HFFc6 (cell line): ENCODE results near the gene RHO. TPM values are rescaled to one million over a fixed set of nuclear protein-coding genes. Genes with fewer than 3 reads are reported as not detected.
A peak's percentile ranks its signal among the peaks of the same experiment; 100 is the strongest.

ENCODE experiments used
- DNase-seq: peaks from one replicate; pipeline ENCODE4 v3.0.0-alpha.2; 2018
- H3K27ac Mint-ChIP-seq: 2 replicates; pipeline ENCODE4 v1.8.0; 2020; ENCODE audit warnings: mild to moderate bottlenecking, mixed read lengths
- H3K27me3 Mint-ChIP-seq: 2 replicates; pipeline ENCODE4 v1.8.0; 2021; ENCODE audit warnings: mild to moderate bottlenecking, moderate library complexity, mixed read lengths; ENCODE audit not compliant: insufficient read depth
- H3K36me3 Mint-ChIP-seq: 2 replicates; pipeline ENCODE4 v1.8.0; 2021; ENCODE audit warnings: low read depth, mixed read lengths
- H3K4me1 Mint-ChIP-seq: 2 replicates; pipeline ENCODE4 v1.8.0; 2020; ENCODE audit warnings: low read depth, mixed read lengths
- H3K4me3 Mint-ChIP-seq: 2 replicates; pipeline ENCODE4 v1.8.0; 2020; ENCODE audit warnings: mild to moderate bottlenecking, moderate library complexity, mixed read lengths
- H3K9me3 Mint-ChIP-seq: 2 replicates; pipeline ENCODE4 v1.8.0; 2020; ENCODE audit warnings: mild to moderate bottlenecking, mixed read lengths
- CTCF ChIP-seq: fragments of 200-600 bp; sonication (generic); IDR thresholded peaks from 2 replicates; pipeline ENCODE4 v1.5.0; 2021; ENCODE audit warnings: antibody characterized with exemption, mild to moderate bottlenecking
- total RNA-seq, 6 experiments: library from RNA; stranded (reverse); fragmentation: NEBNext Ultra II Directional; extraction: Animal tissue kit (Norgen Biotek cat#: 25700); gene quantifications; 2 replicates in 1 of 6; 3 replicates in 5 of 6; pipeline ENCODE4 v1.2.3, GENCODE V29; 2021

RHO gene
- total RNA-seq, 6 experiments from 2014 or later = not detected

GRCh38 chr3:129556890-129557547, 28.6 kb downstream of the RHO start:
- DNase-seq = no peak
- H3K27me3 Mint-ChIP-seq = peaks cover 9% of the 10 kb centered on the region
- peaks cover 62% of the 10 kb centered on the region for H3K4me1 Mint-ChIP-seq
- peaks cover 21% of the 10 kb centered on the region for H3K36me3 Mint-ChIP-seq
- H3K27ac Mint-ChIP-seq = no peak overlapping the region
- H3K4me3 Mint-ChIP-seq = no peak overlapping the region
- no peaks in the 10 kb centered on the region for H3K9me3 Mint-ChIP-seq
- no peak for TF ChIP-seq CTCF

- TF ChIP-seq CTCF = no peak
- Mint-ChIP-seq H3K4me3 (peak overlapping the region; percentile 12), H3K4me1 (peaks cover 58% of the 10 kb centered on the region), H3K27ac (peak overlapping the region; percentile 97), H3K9me3 (no peaks in the 10 kb centered on the region), H3K36me3 (peaks cover 21% of the 10 kb centered on the region), H3K27me3 (peaks cover 9% of the 10 kb centered on the region)
- no peak for DNase-seq
These were observed 29.1 kb downstream of the RHO start for GRCh38 chr3:129557548-129557894.

- Mint-ChIP-seq H3K27me3 (peaks cover 6% of the 10 kb centered on the region), H3K36me3 (peaks cover 24% of the 10 kb centered on the region), H3K4me1 (peaks cover 53% of the 10 kb centered on the region), H3K27ac (peak overlapping the region; percentile 97), H3K4me3 (peak overlapping the region; percentile 82), H3K9me3 (no peaks in the 10 kb centered on the region)
- DNase-seq = no peak
- no peak for TF ChIP-seq CTCF
These were observed 29.8 kb downstream of the RHO start for GRCh38 chr3:129558081-129558771.

- peak; percentile 77 for DNase-seq
- no peak for TF ChIP-seq CTCF
- H3K27me3 Mint-ChIP-seq = peaks cover 7% of the 10 kb centered on the region
- H3K36me3 Mint-ChIP-seq = peaks cover 27% of the 10 kb centered on the region
- H3K9me3 Mint-ChIP-seq = no peaks in the 10 kb centered on the region
- peaks cover 53% of the 10 kb centered on the region for H3K4me1 Mint-ChIP-seq
- H3K4me3 Mint-ChIP-seq = peak overlapping the region; percentile 82
- H3K27ac Mint-ChIP-seq = peak overlapping the region; percentile 97
These were observed 30.5 kb downstream of the RHO start for GRCh38 chr3:129558772-129559564.

- H3K36me3 Mint-ChIP-seq = peaks cover 27% of the 10 kb centered on the region
- DNase-seq = no peak
- H3K4me3 Mint-ChIP-seq = peak overlapping the region; percentile 82
- no peak for TF ChIP-seq CTCF
- H3K27ac Mint-ChIP-seq = peak overlapping the region; percentile 97
- H3K27me3 Mint-ChIP-seq = peaks cover 7% of the 10 kb centered on the region
- no peaks in the 10 kb centered on the region for H3K9me3 Mint-ChIP-seq
- H3K4me1 Mint-ChIP-seq = peaks cover 48% of the 10 kb centered on the region
These were observed 31.2 kb downstream of the RHO start for GRCh38 chr3:129559565-129560079.
